Measurements from ENCODE around the gene YAF2. TPM values are rescaled to one million over a fixed set of nuclear protein-coding genes. Genes with fewer than 3 reads are reported as not detected.

Gene YAF2
- total RNA-seq, result 10 to 100 TPM; 31.1 to 32.9 TPM

- Mint-ChIP-seq H3K4me3 (peak within 1 kb of the TSS; percentile 86), H3K27ac (peak within 1 kb of the TSS; percentile 88), H3K36me3 (ENCODE audit: low read depth) (peaks cover 19% of the 10 kb centered on the region), H3K27me3 (ENCODE audit: low read depth) (no peaks in the 10 kb centered on the region), H3K9me3 (ENCODE audit: insufficient read depth) (no peaks in the 10 kb centered on the region), H3K4me1 (ENCODE audit: low read depth) (peaks cover 38% of the 10 kb centered on the region)
- CTCF ChIA-PET, result interaction anchor here (0.6 to 1.5 kb wide), 3 partner anchors 93 to 215 kb away, joined by 3 read pairs; no protein-coding TSS in a partner anchor
- POLR2A ChIA-PET, result interaction anchor here (1.0 kb wide), 1 partner anchor 101 kb away, joined by 4 read pairs; no protein-coding TSS in a partner anchor
- ATAC-seq, result peak; percentile 88
- DNase-seq, result peak; percentile 89
These were observed at the start of gene YAF2 for GRCh38 chr12:42238240-42239140. YAF2 (minus strand) TSS chr12:42238248; CDS start chr12:42238180, 68 bp downstream.

GRCh38 chr12:42286741-42287140 lies 48.7 kb upstream of the YAF2 start:
- no peak overlapping the region for H3K4me3 Mint-ChIP-seq
- ChIA-PET CTCF (no interaction called here), POLR2A (no interaction called here)
- no peaks in the 10 kb centered on the region for H3K27me3 Mint-ChIP-seq (ENCODE audit: low read depth)
- DNase-seq, result no peak
- H3K4me1 Mint-ChIP-seq (ENCODE audit: low read depth), result no peaks in the 10 kb centered on the region
- ATAC-seq, result no peak
- H3K9me3 Mint-ChIP-seq (ENCODE audit: insufficient read depth), result no peaks in the 10 kb centered on the region
- no peak overlapping the region for H3K27ac Mint-ChIP-seq
- no peaks in the 10 kb centered on the region for H3K36me3 Mint-ChIP-seq (ENCODE audit: low read depth)

- DNase-seq, result no peak
- Mint-ChIP-seq H3K4me3 (no peak overlapping the region), H3K36me3 (ENCODE audit: low read depth) (no peaks in the 10 kb centered on the region), H3K27ac (no peak overlapping the region), H3K27me3 (ENCODE audit: low read depth) (no peaks in the 10 kb centered on the region), H3K9me3 (ENCODE audit: insufficient read depth) (no peaks in the 10 kb centered on the region), H3K4me1 (ENCODE audit: low read depth) (no peaks in the 10 kb centered on the region)
- ChIA-PET CTCF (no interaction called here), POLR2A (no interaction called here)
- ATAC-seq, result no peak
These were observed 47.4 kb upstream of the YAF2 start for GRCh38 chr12:42285431-42285830.

GRCh38 chr12:42284876-42285275 lies 46.8 kb upstream of the YAF2 start:
- ChIA-PET POLR2A (no interaction called here), CTCF (no interaction called here)
- Mint-ChIP-seq H3K27ac (no peak overlapping the region), H3K36me3 (ENCODE audit: low read depth) (no peaks in the 10 kb centered on the region), H3K4me3 (no peak overlapping the region), H3K4me1 (ENCODE audit: low read depth) (no peaks in the 10 kb centered on the region), H3K27me3 (ENCODE audit: low read depth) (no peaks in the 10 kb centered on the region), H3K9me3 (ENCODE audit: insufficient read depth) (no peaks in the 10 kb centered on the region)
- ATAC-seq (no peak), DNase-seq (no peak)

GRCh38 chr12:42284157-42284556 lies 46.1 kb upstream of the YAF2 start:
- H3K27ac Mint-ChIP-seq, result no peak overlapping the region
- H3K36me3 Mint-ChIP-seq (ENCODE audit: low read depth), result no peaks in the 10 kb centered on the region
- DNase-seq (no peak), ATAC-seq (no peak)
- H3K4me3 Mint-ChIP-seq, result no peak overlapping the region
- H3K27me3 Mint-ChIP-seq (ENCODE audit: low read depth), result no peaks in the 10 kb centered on the region
- POLR2A ChIA-PET, result no interaction called here
- no peaks in the 10 kb centered on the region for H3K9me3 Mint-ChIP-seq (ENCODE audit: insufficient read depth)
- H3K4me1 Mint-ChIP-seq (ENCODE audit: low read depth), result no peaks in the 10 kb centered on the region
- CTCF ChIA-PET, result no interaction called here

GRCh38 chr12:42283739-42284138 lies 45.7 kb upstream of the YAF2 start:
- Mint-ChIP-seq H3K27me3 (ENCODE audit: low read depth) (peaks cover under 1% of the 10 kb centered on the region), H3K4me3 (no peak overlapping the region), H3K4me1 (ENCODE audit: low read depth) (no peaks in the 10 kb centered on the region), H3K27ac (no peak overlapping the region), H3K36me3 (ENCODE audit: low read depth) (no peaks in the 10 kb centered on the region), H3K9me3 (ENCODE audit: insufficient read depth) (no peaks in the 10 kb centered on the region)
- DNase-seq (no peak), ATAC-seq (no peak)
- ChIA-PET CTCF (no interaction called here), POLR2A (no interaction called here)

GRCh38 chr12:42282294-42282693 lies 44.2 kb upstream of the YAF2 start:
- no peak for ATAC-seq
- H3K4me1 Mint-ChIP-seq (ENCODE audit: low read depth), result no peaks in the 10 kb centered on the region
- ChIA-PET CTCF (interaction anchor here (0.7 to 0.9 kb wide), 2 partner anchors 14 to 16 kb away, joined by 3 to 4 read pairs; no protein-coding TSS in a partner anchor), POLR2A (interaction anchor here (0.6 kb wide), 1 partner anchor 42 kb away, joined by 3 read pairs; no protein-coding TSS in a partner anchor)
- H3K9me3 Mint-ChIP-seq (ENCODE audit: insufficient read depth), result no peaks in the 10 kb centered on the region
- no peak overlapping the region for H3K27ac Mint-ChIP-seq
- H3K27me3 Mint-ChIP-seq (ENCODE audit: low read depth), result peaks cover 2% of the 10 kb centered on the region
- H3K4me3 Mint-ChIP-seq, result no peak overlapping the region
- no peak for DNase-seq
- no peaks in the 10 kb centered on the region for H3K36me3 Mint-ChIP-seq (ENCODE audit: low read depth)

- POLR2A ChIA-PET, result interaction anchor here (0.6 kb wide), 1 partner anchor 43 kb away, joined by 3 read pairs; no protein-coding TSS in a partner anchor
- Mint-ChIP-seq H3K4me1 (ENCODE audit: low read depth) (no peaks in the 10 kb centered on the region), H3K27me3 (ENCODE audit: low read depth) (peaks cover 2% of the 10 kb centered on the region), H3K4me3 (no peak overlapping the region), H3K36me3 (ENCODE audit: low read depth) (no peaks in the 10 kb centered on the region), H3K27ac (no peak overlapping the region), H3K9me3 (ENCODE audit: insufficient read depth) (no peaks in the 10 kb centered on the region)
- ATAC-seq (no peak), DNase-seq (no peak)
- CTCF ChIA-PET, result interaction anchor here (0.7 kb wide), 1 partner anchor 16 kb away, joined by 4 read pairs; no protein-coding TSS in a partner anchor
These were observed 43.8 kb upstream of the YAF2 start for GRCh38 chr12:42281844-42282243.

- Mint-ChIP-seq H3K36me3 (ENCODE audit: low read depth) (no peaks in the 10 kb centered on the region), H3K9me3 (ENCODE audit: insufficient read depth) (no peaks in the 10 kb centered on the region), H3K4me1 (ENCODE audit: low read depth) (no peaks in the 10 kb centered on the region), H3K27ac (no peak overlapping the region), H3K4me3 (no peak overlapping the region), H3K27me3 (ENCODE audit: low read depth) (peaks cover 5% of the 10 kb centered on the region)
- POLR2A ChIA-PET, result no interaction called here
- CTCF ChIA-PET, result no interaction called here
- DNase-seq (no peak), ATAC-seq (no peak)
These were observed 43.2 kb upstream of the YAF2 start for GRCh38 chr12:42281278-42281677.

GRCh38 chr12:42278128-42278510 lies 40.1 kb upstream of the YAF2 start:
- DNase-seq (no peak), ATAC-seq (no peak)
- Mint-ChIP-seq H3K27me3 (ENCODE audit: low read depth) (peaks cover 7% of the 10 kb centered on the region), H3K36me3 (ENCODE audit: low read depth) (no peaks in the 10 kb centered on the region), H3K4me3 (no peak overlapping the region), H3K9me3 (ENCODE audit: insufficient read depth) (no peaks in the 10 kb centered on the region), H3K27ac (no peak overlapping the region), H3K4me1 (ENCODE audit: low read depth) (no peaks in the 10 kb centered on the region)
- CTCF ChIA-PET, result no interaction called here
- POLR2A ChIA-PET, result no interaction called here

- no peaks in the 10 kb centered on the region for H3K4me1 Mint-ChIP-seq (ENCODE audit: low read depth)
- CTCF ChIA-PET, result no interaction called here
- no peak overlapping the region for H3K4me3 Mint-ChIP-seq
- H3K9me3 Mint-ChIP-seq (ENCODE audit: insufficient read depth), result peaks cover 2% of the 10 kb centered on the region
- DNase-seq (no peak), ATAC-seq (no peak)
- no peaks in the 10 kb centered on the region for H3K36me3 Mint-ChIP-seq (ENCODE audit: low read depth)
- H3K27ac Mint-ChIP-seq, result no peak overlapping the region
- POLR2A ChIA-PET, result no interaction called here
- peaks cover 7% of the 10 kb centered on the region for H3K27me3 Mint-ChIP-seq (ENCODE audit: low read depth)
These were observed 39.5 kb upstream of the YAF2 start for GRCh38 chr12:42277396-42278127.

- peaks cover 7% of the 10 kb centered on the region for H3K27me3 Mint-ChIP-seq (ENCODE audit: low read depth)
- POLR2A ChIA-PET, result no interaction called here
These were observed 37.5 kb upstream of the YAF2 start for GRCh38 chr12:42275499-42275898.

More at GRCh38 chr12:42275499-42275898, 37.5 kb upstream of the YAF2 start:
- ATAC-seq, result no peak
- Mint-ChIP-seq H3K27ac (no peak overlapping the region), H3K36me3 (ENCODE audit: low read depth) (no peaks in the 10 kb centered on the region), H3K4me3 (no peak overlapping the region), H3K4me1 (ENCODE audit: low read depth) (no peaks in the 10 kb centered on the region), H3K9me3 (ENCODE audit: insufficient read depth) (peaks cover 4% of the 10 kb centered on the region)
- CTCF ChIA-PET, result no interaction called here
- no peak for DNase-seq

All from activated CD8-positive, alpha-beta T cell treated with anti-CD3 and anti-CD28 coated beads, Interleukin-2, amount 10 ng/mL, durations not matched to agents 7 days and 5 days (primary cell).